GM18907 (cell line): ENCODE results near the gene AK9.
"Not testable (repeated sequence)": the region's sequence is repeated elsewhere in the genome, so short reads cannot be mapped to it uniquely, and the experiment has no call there.

Experiments
- ATAC-seq: cut with Tn5 transposase; IDR thresholded peaks from one replicate; pipeline ENCODE4 v1.9.1; 2021; ENCODE audit warnings: mild to moderate bottlenecking, moderate library complexity; ENCODE audit not compliant: unreplicated experiment

The AK9 gene

GRCh38 chr6:109690737-109691621, at the start of gene AK9, which contains the start of gene FIG4:
Gene AK9, minus strand, starts transcription at chr6:109691202. Its CDS starts 15,457 bp downstream, at chr6:109675745.
Gene FIG4, plus strand, starts transcription at chr6:109691296. Its CDS starts 140 bp downstream, at chr6:109691436.
- ATAC-seq, result peak; percentile 98

GRCh38 chr6:109740787-109741186, 49.8 kb upstream of the AK9 start:
- no peak for ATAC-seq

- ATAC-seq, result no peak
These were observed 48.7 kb upstream of the AK9 start for GRCh38 chr6:109739686-109740085.

GRCh38 chr6:109738667-109739066, 47.7 kb upstream of the AK9 start:
- no peak for ATAC-seq

GRCh38 chr6:109738255-109738654, 47.3 kb upstream of the AK9 start:
- ATAC-seq, result no peak

- ATAC-seq, result no peak
These were observed 45.4 kb upstream of the AK9 start for GRCh38 chr6:109736273-109737025.

GRCh38 chr6:109725250-109725649, 34.2 kb upstream of the AK9 start:
- not testable (repeated sequence) for ATAC-seq

GRCh38 chr6:109722564-109723254, 31.7 kb upstream of the AK9 start:
- ATAC-seq, result no peak

- ATAC-seq, result no peak
These were observed 31.0 kb upstream of the AK9 start for GRCh38 chr6:109722011-109722410.

GRCh38 chr6:109720311-109720710, 29.3 kb upstream of the AK9 start:
- ATAC-seq, result no peak

- no peak for ATAC-seq
These were observed 28.0 kb upstream of the AK9 start for GRCh38 chr6:109718991-109719390.

GRCh38 chr6:109717971-109718370, 27.0 kb upstream of the AK9 start:
- ATAC-seq, result no peak

- ATAC-seq, result no peak
These were observed 24.6 kb upstream of the AK9 start for GRCh38 chr6:109715616-109716015.

- ATAC-seq, result no peak
These were observed 23.6 kb upstream of the AK9 start for GRCh38 chr6:109714611-109715010.

GRCh38 chr6:109714166-109714565, 23.2 kb upstream of the AK9 start:
- no peak for ATAC-seq

- ATAC-seq, result no peak
These were observed 22.1 kb upstream of the AK9 start for GRCh38 chr6:109713097-109713496.

GRCh38 chr6:109708099-109708498, 17.1 kb upstream of the AK9 start:
- not testable (repeated sequence) for ATAC-seq

GRCh38 chr6:109706513-109706912, 15.5 kb upstream of the AK9 start:
- ATAC-seq, result no peak

- peak; percentile 87 for ATAC-seq
These were observed 14.3 kb upstream of the AK9 start for GRCh38 chr6:109705258-109705657.

- ATAC-seq, result no peak
These were observed 11.8 kb upstream of the AK9 start for GRCh38 chr6:109702791-109703190.

GRCh38 chr6:109701774-109702173, 10.8 kb upstream of the AK9 start:
- no peak for ATAC-seq
